H9 (cell line): ENCODE measurements around the gene DOK1. TPM values are rescaled to one million over a fixed set of nuclear protein-coding genes. Genes with fewer than 3 reads are reported as not detected.

Experiments
- DNase-seq: peaks from one replicate; pipeline ENCODE4 v3.0.0-alpha.2; 2017
- H2AFZ ChIP-seq: one replicate; pipeline ENCODE4 v1.6.1; 2013; ENCODE audit warnings: mild to moderate bottlenecking, low read length, control low read depth, moderate library complexity
- H2AK5ac ChIP-seq: 2 replicates; pipeline ENCODE4 v1.6.1; 2013; ENCODE audit warnings: low read length, control low read depth, mixed read lengths; ENCODE audit not compliant: insufficient read length
- H2BK120ac ChIP-seq: one replicate; pipeline ENCODE4 v1.6.1; 2013; ENCODE audit warnings: low read depth, mild to moderate bottlenecking, low read length, control low read depth, inconsistent platforms; ENCODE audit not compliant: poor library complexity, severe bottlenecking
- H2BK12ac ChIP-seq: 2 replicates; pipeline ENCODE4 v1.6.1; 2013; ENCODE audit warnings: low read length, control low read depth, mixed read lengths, low read depth; ENCODE audit not compliant: insufficient read length
- H2BK15ac ChIP-seq: 2 replicates; pipeline ENCODE4 v1.6.1; 2013; ENCODE audit warnings: low read depth, low read length, control low read depth
- H2BK20ac ChIP-seq: one replicate; pipeline ENCODE4 v1.6.1; 2013; ENCODE audit warnings: low read depth, mild to moderate bottlenecking, low read length, control low read depth, inconsistent platforms; ENCODE audit not compliant: poor library complexity, severe bottlenecking
- H2BK5ac ChIP-seq: 2 replicates; pipeline ENCODE4 v1.6.1; 2013; ENCODE audit warnings: low read length, control low read depth, mixed read lengths; ENCODE audit not compliant: insufficient read length
- H3K14ac ChIP-seq: 2 replicates; pipeline ENCODE4 v1.6.1; 2013; ENCODE audit warnings: low read length, control low read depth; ENCODE audit not compliant: insufficient read depth
- H3K18ac ChIP-seq: 2 replicates; pipeline ENCODE4 v1.6.1; 2013; ENCODE audit warnings: low read depth, mild to moderate bottlenecking, mixed read lengths, low read length, control low read depth; ENCODE audit not compliant: insufficient read length
- H3K23ac ChIP-seq: 2 replicates; pipeline ENCODE4 v1.6.1; 2013; ENCODE audit warnings: low read length, control low read depth, mixed read lengths, low read depth; ENCODE audit not compliant: insufficient read length
- H3K23me2 ChIP-seq: 2 replicates; pipeline ENCODE4 v1.6.1; 2013; ENCODE audit warnings: low read depth, mild to moderate bottlenecking, mixed read lengths, low read length, control low read depth; ENCODE audit not compliant: insufficient read length, poor library complexity, severe bottlenecking
- H3K27ac ChIP-seq: 2 replicates; pipeline ENCODE4 v1.5.1; 2013; ENCODE audit warnings: low read length, control low read depth, mixed read lengths, low read depth; ENCODE audit not compliant: insufficient read length
- H3K27me3 ChIP-seq: 2 replicates; pipeline ENCODE4 v1.6.1; 2013; ENCODE audit warnings: low read length, control low read depth, inconsistent platforms; ENCODE audit not compliant: insufficient read depth
- H3K4ac ChIP-seq: 2 replicates; pipeline ENCODE4 v1.6.1; 2013; ENCODE audit warnings: low read depth, mild to moderate bottlenecking, control low read depth, inconsistent platforms, low read length, moderate library complexity
- H3K4me1 ChIP-seq: 2 replicates; pipeline ENCODE4 v1.6.1; 2013; ENCODE audit warnings: low read length, control low read depth, inconsistent platforms; ENCODE audit not compliant: insufficient read depth
- H3K4me2 ChIP-seq: 2 replicates; pipeline ENCODE4 v1.6.1; 2013; ENCODE audit warnings: low read length, control low read depth, mixed read lengths; ENCODE audit not compliant: insufficient read length, insufficient read depth
- H3K56ac ChIP-seq: 2 replicates; pipeline ENCODE4 v1.6.1; 2013; ENCODE audit warnings: low read depth, mild to moderate bottlenecking, mixed read lengths, low read length, control low read depth; ENCODE audit not compliant: insufficient read length
- H3K79me1 ChIP-seq: 2 replicates; pipeline ENCODE4 v1.6.1; 2013; ENCODE audit warnings: low read depth, mild to moderate bottlenecking, moderate library complexity, low read length, control low read depth, inconsistent platforms; ENCODE audit not compliant: insufficient read depth, poor library complexity, severe bottlenecking
- H3K79me2 ChIP-seq: 2 replicates; pipeline ENCODE4 v1.6.1; 2013; ENCODE audit warnings: low read length, control low read depth, inconsistent platforms; ENCODE audit not compliant: insufficient read depth
- H3K9ac ChIP-seq: 2 replicates; pipeline ENCODE4 v1.6.1; 2013; ENCODE audit warnings: low read length, control low read depth, mixed read lengths; ENCODE audit not compliant: insufficient read length; ENCODE audit errors: extremely low read depth
- H3K9me3 ChIP-seq: one replicate; pipeline ENCODE4 v1.6.1; 2013; ENCODE audit warnings: low read depth, low read length, inconsistent platforms; ENCODE audit not compliant: control insufficient read depth
- H3T11ph ChIP-seq: one replicate; pipeline ENCODE4 v1.6.1; 2013; ENCODE audit warnings: mild to moderate bottlenecking, low read length, control low read depth, inconsistent platforms
- H4K20me1 ChIP-seq: one replicate; pipeline ENCODE4 v1.6.1; 2013; ENCODE audit not compliant: control insufficient read depth, insufficient read length, insufficient read depth
- H4K5ac ChIP-seq: 2 replicates; pipeline ENCODE4 v1.6.1; 2013; ENCODE audit warnings: low read depth, mild to moderate bottlenecking, mixed read lengths, low read length, control low read depth; ENCODE audit not compliant: insufficient read length
- H4K8ac ChIP-seq: replicated peaks from 2 replicates; pipeline ENCODE4 v1.6.1; 2013; ENCODE audit warnings: low read length, control low read depth, mixed read lengths, low read depth; ENCODE audit not compliant: insufficient read length
- H4K91ac ChIP-seq: 2 replicates; pipeline ENCODE4 v1.6.1; 2013; ENCODE audit warnings: low read depth, mild to moderate bottlenecking, moderate library complexity, mixed read lengths, low read length, control low read depth; ENCODE audit not compliant: insufficient read length
- H3K27ac Mint-ChIP-seq, 3 experiments: 2 replicates in 2 of 3; 3 replicates in 1 of 3; pipeline ENCODE4 v1.8.0; 2020 to 2021; ENCODE audit warnings: mixed read lengths in 3 of 3, mild to moderate bottlenecking in 1 of 3, moderate library complexity in 1 of 3
- H3K27me3 Mint-ChIP-seq: 2 replicates; pipeline ENCODE4 v1.8.0; 2021; ENCODE audit warnings: low read depth, mild to moderate bottlenecking, moderate library complexity, mixed read lengths
- H3K36me3 Mint-ChIP-seq, 3 experiments: 2 replicates in 2 of 3; 3 replicates in 1 of 3; pipeline ENCODE4 v1.8.0; 2020 to 2021; ENCODE audit warnings: low read depth in 3 of 3, mixed read lengths in 3 of 3; ENCODE audit not compliant: insufficient read depth in 1 of 3
- H3K4me1 Mint-ChIP-seq, 2 experiments: 2 replicates each; pipeline ENCODE4 v1.8.0; 2020; ENCODE audit warnings: mixed read lengths in 2 of 2
- H3K4me3 Mint-ChIP-seq, 2 experiments: 2 replicates in 1 of 2; 3 replicates in 1 of 2; pipeline ENCODE4 v1.8.0; 2020 to 2021; ENCODE audit warnings: mild to moderate bottlenecking in 2 of 2, mixed read lengths in 2 of 2, moderate library complexity in 1 of 2
- H3K9me3 Mint-ChIP-seq, 2 experiments: 2 replicates in 1 of 2; 3 replicates in 1 of 2; pipeline ENCODE4 v1.8.0; 2020; ENCODE audit warnings: mild to moderate bottlenecking in 2 of 2, mixed read lengths in 2 of 2, moderate library complexity in 1 of 2
- CTCF ChIP-seq: fragments of 200-600 bp; sonication (generic); conservative IDR thresholded peaks from 3 replicates; pipeline ENCODE4 v1.8.0; 2021; ENCODE audit warnings: antibody characterized with exemption, mild to moderate bottlenecking
- WGBS: extraction: QIAGEN DNeasy Blood & Tissue Kit; methylation state at CpG from one replicate; pipeline ENCODE4 v1.1.7; 2013; ENCODE audit warnings: missing lambda C conversion rate, low lambda C conversion rate, mixed read lengths; ENCODE audit not compliant: insufficient read length; ENCODE audit errors: extremely low coverage; 5-methylcytosine and 5-hydroxymethylcytosine counted together
- total RNA-seq: library from RNA; stranded (reverse); gene quantifications from 2 replicates; pipeline ENCODE4 v1.2.1, GENCODE V29; 2021

The DOK1 gene
- total RNA-seq, 1 experiment from 2014 or later: 16.0 TPM

- Mint-ChIP-seq H3K27ac (no peak overlapping the region; a peak in 1 of 7 replicates), H3K4me3 (no peak overlapping the region), H3K9me3 (no peaks in the 10 kb centered on the region), H3K36me3 (no peaks in the 10 kb centered on the region), H3K4me1 (peaks cover 2 to 3% of the 10 kb centered on the region in 2 experiments; a peak in 1 of 4 replicates), H3K27me3 (peaks cover 3% of the 10 kb centered on the region; the same call in 1 of the 2 replicates)
- TF ChIP-seq CTCF: no peak
- no peaks in the 10 kb centered on the region for H4K20me1 ChIP-seq
- H2AFZ ChIP-seq: no peak overlapping the region
- WGBS: no CpG with 5 or more reads among the region's 1 CpG
- H3K14ac ChIP-seq: no peak overlapping the region
- H2AK5ac ChIP-seq: no peak overlapping the region
- no peak overlapping the region for H3K9ac ChIP-seq
- H3K4ac ChIP-seq: no peak overlapping the region
- no peak overlapping the region for H2BK20ac ChIP-seq
- no peak overlapping the region for H3K23ac ChIP-seq
- H3K18ac ChIP-seq: no peak overlapping the region
- no peak overlapping the region for H3K56ac ChIP-seq
- no peaks in the 10 kb centered on the region for H3K23me2 ChIP-seq
- H4K8ac ChIP-seq: no peak overlapping the region
- H3K79me2 ChIP-seq: no peaks in the 10 kb centered on the region
- no peak overlapping the region for H3K27ac ChIP-seq
- no peak overlapping the region for H3T11ph ChIP-seq
- H4K91ac ChIP-seq: no peak overlapping the region
- no peak overlapping the region for H2BK120ac ChIP-seq
- H3K4me1 ChIP-seq: no peaks in the 10 kb centered on the region
- no peak for DNase-seq
- no peak overlapping the region for H2BK12ac ChIP-seq
- no peak overlapping the region for H2BK5ac ChIP-seq
- no peaks in the 10 kb centered on the region for H3K79me1 ChIP-seq
- no peaks in the 10 kb centered on the region for H3K27me3 ChIP-seq
- no peak overlapping the region for H2BK15ac ChIP-seq
- H4K5ac ChIP-seq: no peak overlapping the region
- H3K9me3 ChIP-seq: no peaks in the 10 kb centered on the region
- no peak overlapping the region for H3K4me2 ChIP-seq
These were observed 22.3 kb downstream of the DOK1 start for GRCh38 chr2:74576863-74577229.
